HG03575 (cell line): ENCODE data around the gene IFIT1.
"Not testable (repeated sequence)": the region's sequence is repeated elsewhere in the genome, so short reads cannot be mapped to it uniquely, and the experiment has no call there.

Experiments
- ATAC-seq: cut with Tn5 transposase; IDR thresholded peaks from one replicate; pipeline ENCODE4 v1.9.1; 2021; ENCODE audit not compliant: unreplicated experiment, insufficient number of reproducible peaks, low FRiP score; ENCODE audit errors: extremely low read depth

The IFIT1 gene

GRCh38 chr10:89363729-89364442 is 28.5 kb upstream of the IFIT1 start:
- ATAC-seq, result no peak

- ATAC-seq, result no peak
Measured at GRCh38 chr10:89364531-89364930, 27.9 kb upstream of the IFIT1 start.

- peak; percentile 81 for ATAC-seq
Measured at GRCh38 chr10:89367529-89367928, 24.9 kb upstream of the IFIT1 start.

GRCh38 chr10:89368129-89368528 is 24.3 kb upstream of the IFIT1 start:
- ATAC-seq, result no peak

- no peak for ATAC-seq
Measured at GRCh38 chr10:89369156-89370105, 23.0 kb upstream of the IFIT1 start.

- ATAC-seq, result no peak
Measured at GRCh38 chr10:89371079-89371478, 21.3 kb upstream of the IFIT1 start.

GRCh38 chr10:89371987-89372386 is 20.4 kb upstream of the IFIT1 start:
- no peak for ATAC-seq

GRCh38 chr10:89373916-89374711 is 18.3 kb upstream of the IFIT1 start:
- ATAC-seq, result no peak

- no peak for ATAC-seq
Measured at GRCh38 chr10:89374713-89375141, 17.7 kb upstream of the IFIT1 start.

GRCh38 chr10:89377705-89378637 is 14.5 kb upstream of the IFIT1 start, which contains the start of gene IFIT1B:
Gene IFIT1B, plus strand, starts transcription at chr10:89378056. Its CDS starts 80 bp downstream, at chr10:89378136.
- no peak for ATAC-seq

GRCh38 chr10:89379103-89379502 is 13.3 kb upstream of the IFIT1 start:
- no peak for ATAC-seq

- ATAC-seq, result no peak
Measured at GRCh38 chr10:89382757-89383156, 9.7 kb upstream of the IFIT1 start.

GRCh38 chr10:89384474-89385340 is 7.7 kb upstream of the IFIT1 start:
- ATAC-seq, result no peak

- no peak for ATAC-seq
Measured at GRCh38 chr10:89388806-89389205, 3.6 kb upstream of the IFIT1 start.

- ATAC-seq, result no peak
Measured at GRCh38 chr10:89389254-89389653, 3.2 kb upstream of the IFIT1 start.

- no peak for ATAC-seq
Measured at GRCh38 chr10:89390476-89391225, 1.8 kb upstream of the IFIT1 start.

- not testable (repeated sequence) for ATAC-seq
Measured at GRCh38 chr10:89391226-89391576, 1.2 kb upstream of the IFIT1 start.
